ENCODE measurements around the gene C1QTNF12. TPM values are rescaled to one million over a fixed set of nuclear protein-coding genes. Genes with fewer than 3 reads are reported as not detected.

The C1QTNF12 gene
- total and polyA plus RNA-seq, 2 experiments from 2014 or later = 4.1 to 4.2 TPM

DNA sequence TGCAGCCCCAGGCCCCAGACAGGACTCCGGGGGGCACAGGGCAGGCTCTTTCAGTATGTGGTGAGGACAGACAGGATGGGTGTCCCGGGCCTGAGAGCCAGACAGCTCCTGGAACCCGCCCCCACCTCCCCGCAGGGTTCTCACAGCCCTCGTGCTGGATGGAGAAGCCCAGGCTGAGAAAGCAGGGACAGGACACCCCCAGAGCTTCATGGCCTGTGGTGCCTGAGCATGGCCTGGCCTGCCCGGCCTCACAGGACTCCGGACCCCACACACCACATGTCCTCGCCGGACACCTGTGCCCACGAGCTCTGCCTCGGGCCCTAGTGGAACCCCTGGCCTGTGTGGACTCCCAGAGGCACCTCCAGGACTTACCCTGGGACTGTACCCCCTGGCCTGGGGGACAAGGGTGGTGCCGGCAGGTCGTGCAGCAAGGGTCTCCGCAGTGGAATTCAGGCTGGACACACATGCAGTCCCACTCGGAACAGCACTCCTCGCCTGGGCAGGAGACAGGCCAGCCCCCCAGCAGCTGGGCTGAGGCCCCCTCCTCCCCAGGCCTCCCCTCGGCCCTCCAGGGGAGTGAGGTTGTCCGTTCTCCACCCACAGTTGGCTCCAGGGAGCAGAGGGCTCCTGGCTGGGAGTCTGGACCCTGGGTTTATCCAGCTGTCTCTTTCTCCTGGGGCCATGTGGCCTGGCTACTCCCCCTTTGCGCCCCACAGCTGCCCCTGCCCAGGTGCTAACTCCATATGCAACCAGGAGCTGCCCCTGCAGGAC, 41.3 kb downstream of the C1QTNF12 start (continued):
- no peak for TF ChIP-seq ZNF462 (CRISPR knock-in tag; IDR thresholded peaks at IDR 0.05)
- TF ChIP-seq ZNF114 (CRISPR knock-in tag; IDR thresholded peaks at IDR 0.05) = no peak
- TF ChIP-seq, protein P1, sequence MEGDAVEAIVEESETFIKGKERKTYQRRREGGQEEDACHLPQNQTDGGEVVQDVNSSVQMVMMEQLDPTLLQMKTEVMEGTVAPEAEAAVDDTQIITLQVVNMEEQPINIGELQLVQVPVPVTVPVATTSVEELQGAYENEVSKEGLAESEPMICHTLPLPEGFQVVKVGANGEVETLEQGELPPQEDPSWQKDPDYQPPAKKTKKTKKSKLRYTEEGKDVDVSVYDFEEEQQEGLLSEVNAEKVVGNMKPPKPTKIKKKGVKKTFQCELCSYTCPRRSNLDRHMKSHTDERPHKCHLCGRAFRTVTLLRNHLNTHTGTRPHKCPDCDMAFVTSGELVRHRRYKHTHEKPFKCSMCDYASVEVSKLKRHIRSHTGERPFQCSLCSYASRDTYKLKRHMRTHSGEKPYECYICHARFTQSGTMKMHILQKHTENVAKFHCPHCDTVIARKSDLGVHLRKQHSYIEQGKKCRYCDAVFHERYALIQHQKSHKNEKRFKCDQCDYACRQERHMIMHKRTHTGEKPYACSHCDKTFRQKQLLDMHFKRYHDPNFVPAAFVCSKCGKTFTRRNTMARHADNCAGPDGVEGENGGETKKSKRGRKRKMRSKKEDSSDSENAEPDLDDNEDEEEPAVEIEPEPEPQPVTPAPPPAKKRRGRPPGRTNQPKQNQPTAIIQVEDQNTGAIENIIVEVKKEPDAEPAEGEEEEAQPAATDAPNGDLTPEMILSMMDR (conservative IDR thresholded peaks at IDR 0.05; ENCODE audit: low read depth in 2 of 2) = no peak
- TF ChIP-seq POLR2AphosphoS5 (IDR thresholded peaks at IDR 0.05; ENCODE audit: low read depth) = no peak
- no peak for TF ChIP-seq NANOG (IDR thresholded peaks at IDR 0.05; ENCODE audit: borderline replicate concordance)
- no peak for TF ChIP-seq ZNF331 (CRISPR knock-in tag; IDR thresholded peaks at IDR 0.05; ENCODE audit: low read depth)
- no peak for TF ChIP-seq JUNB (IDR thresholded peaks at IDR 0.05; ENCODE audit: unreplicated experiment)
